Parathyroid adenoma (tissue), 2 donors: ENCODE data around the gene ACOX3.

ENCODE experiments used
- H2AFZ ChIP-seq: fragments of 300-600 bp; sonication (generic); one replicate; pipeline ENCODE4 v1.7.0; 2017; ENCODE audit warnings: antibody characterized with exemption, mild to moderate bottlenecking
- H3K27ac ChIP-seq: fragments of 300-600 bp; sonication (generic); one replicate; pipeline ENCODE4 v1.7.0; 2017
- H3K27me3 ChIP-seq: fragments of 300-600 bp; sonication (generic); one replicate; pipeline ENCODE4 v1.7.0; 2017; ENCODE audit warnings: low read length; ENCODE audit not compliant: control insufficient read depth, insufficient read depth
- H3K36me3 ChIP-seq: fragments of 300-600 bp; sonication (generic); one replicate; pipeline ENCODE4 v1.7.0; 2017; ENCODE audit warnings: low read length; ENCODE audit not compliant: control insufficient read depth, insufficient read depth
- H3K4me1 ChIP-seq: fragments of 300-600 bp; sonication (generic); one replicate; pipeline ENCODE4 v1.7.0; 2017; ENCODE audit warnings: control low read depth
- H3K4me2 ChIP-seq: fragments of 300-600 bp; sonication (generic); one replicate; pipeline ENCODE4 v1.7.0; 2017; ENCODE audit warnings: low read length
- H3K4me3 ChIP-seq: fragments of 300-600 bp; sonication (generic); one replicate; pipeline ENCODE4 v1.7.0; 2017; ENCODE audit warnings: low read depth, low read length
- H3K79me2 ChIP-seq: fragments of 300-600 bp; sonication (generic); one replicate; pipeline ENCODE4 v1.7.0; 2017; ENCODE audit warnings: control low read depth
- H3K9ac ChIP-seq: fragments of 300-600 bp; sonication (generic); one replicate; pipeline ENCODE4 v1.7.0; 2017; ENCODE audit warnings: mild to moderate bottlenecking
- H3K9me3 ChIP-seq: fragments of 300-600 bp; sonication (generic); one replicate; pipeline ENCODE4 v1.7.0; 2017; ENCODE audit warnings: low read length; ENCODE audit not compliant: control insufficient read depth
- CTCF ChIP-seq: fragments of 300-600 bp; sonication (generic); IDR thresholded peaks from one replicate; pipeline ENCODE4 v1.7.0; 2017; ENCODE audit warnings: antibody characterized with exemption, mild to moderate bottlenecking
- donor health status: primary hyperparathyroidism.

The ACOX3 gene

DNA sequence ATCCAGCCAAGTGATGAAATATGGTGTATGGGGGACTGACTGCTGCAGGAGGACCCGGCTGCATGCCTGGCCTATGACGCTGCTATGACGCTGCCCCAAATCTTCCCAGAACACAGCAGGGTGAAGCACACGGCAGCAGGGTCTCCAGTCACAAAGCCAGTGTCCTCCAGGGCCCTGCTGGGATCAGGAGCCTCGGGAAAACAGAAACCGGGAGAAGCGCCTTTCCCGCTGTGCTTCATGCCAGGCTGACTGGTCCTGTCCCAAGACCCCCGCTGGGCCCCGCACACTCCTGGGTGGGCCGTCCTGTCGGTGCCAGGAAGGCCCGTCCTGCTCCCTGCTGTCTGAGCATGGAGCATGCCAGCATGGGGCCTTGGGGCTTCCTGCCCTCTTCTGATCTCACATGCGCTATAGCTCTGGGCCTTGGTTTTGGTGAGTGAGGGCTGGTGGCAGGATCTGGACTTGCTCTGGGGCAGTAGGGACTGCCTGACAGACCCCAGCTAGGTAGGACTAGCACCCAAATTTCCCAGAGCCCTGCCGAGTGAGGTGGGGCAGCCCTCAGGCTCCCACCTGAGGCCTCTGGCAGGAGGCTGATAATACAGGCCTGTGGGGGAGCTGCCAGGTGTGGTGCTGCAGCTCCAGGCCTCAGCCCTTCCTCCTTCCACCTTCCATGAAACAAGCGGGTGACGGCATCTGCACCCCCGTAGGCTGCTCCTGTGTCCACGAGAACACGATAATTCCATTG lies 64.0 kb downstream of the ACOX3 start:
- Histone ChIP-seq H3K36me3 (no peaks in the 10 kb centered on the region), H3K9me3 (no peaks in the 10 kb centered on the region), H3K4me1 (no peaks in the 10 kb centered on the region), H3K27ac (no peak overlapping the region), H3K4me3 (no peak overlapping the region), H2AFZ (no peak overlapping the region), H3K79me2 (no peaks in the 10 kb centered on the region), H3K4me2 (no peak overlapping the region), H3K9ac (no peak overlapping the region), H3K27me3 (no peaks in the 10 kb centered on the region)
- TF ChIP-seq CTCF = no peak

DNA sequence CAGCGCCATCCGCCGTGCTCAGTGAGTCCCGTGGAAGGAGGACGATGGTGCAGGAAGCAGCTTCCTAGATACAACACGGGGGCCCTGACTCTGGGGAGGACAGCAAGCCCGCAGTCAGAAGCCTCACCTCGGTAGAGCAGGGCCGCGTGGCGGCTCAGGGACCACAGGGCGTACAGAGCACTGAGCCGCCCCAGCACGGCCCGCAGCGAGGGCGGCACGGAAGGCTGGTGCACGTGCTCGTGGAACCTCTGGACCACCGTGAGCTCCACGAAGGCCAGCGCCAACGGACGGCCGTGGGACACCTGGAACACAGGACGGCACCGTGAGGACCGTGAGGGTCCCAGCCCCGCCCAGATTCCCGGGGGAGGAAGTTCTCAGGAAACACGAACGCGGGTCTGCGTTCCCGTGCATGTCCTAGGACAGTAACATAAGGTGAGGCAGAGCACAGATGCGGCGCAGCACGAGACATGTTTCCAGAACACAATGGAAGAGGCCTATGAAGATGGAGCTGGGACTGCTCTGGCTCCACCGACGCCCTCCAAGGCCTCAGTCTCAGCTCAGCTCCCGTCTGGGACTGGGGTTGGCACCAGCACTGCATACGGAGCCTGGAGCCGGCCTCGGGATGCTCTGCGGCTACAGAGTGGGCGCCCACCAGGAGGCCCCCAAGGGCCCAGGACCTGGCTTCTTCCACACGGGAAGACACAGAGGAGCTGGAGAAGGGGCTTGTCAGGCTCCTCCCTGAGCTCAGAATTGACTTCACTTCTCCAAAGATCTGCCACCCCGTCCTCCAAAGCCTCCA lies 65.5 kb downstream of the ACOX3 start:
- Histone ChIP-seq H3K4me2 (no peak overlapping the region), H3K9me3 (no peaks in the 10 kb centered on the region), H3K36me3 (no peaks in the 10 kb centered on the region), H2AFZ (no peak overlapping the region), H3K9ac (no peak overlapping the region), H3K79me2 (no peaks in the 10 kb centered on the region), H3K4me1 (no peaks in the 10 kb centered on the region), H3K4me3 (no peak overlapping the region), H3K27me3 (no peaks in the 10 kb centered on the region), H3K27ac (no peak overlapping the region)
- no peak for TF ChIP-seq CTCF

- Histone ChIP-seq H3K27me3 (no peaks in the 10 kb centered on the region), H3K36me3 (no peaks in the 10 kb centered on the region)
These were observed 66.5 kb downstream of the ACOX3 start for GRCh38 chr4:8373973-8374545.

GRCh38 chr4:8373270-8373972 lies 67.1 kb downstream of the ACOX3 start:
- Histone ChIP-seq H3K9me3 (no peaks in the 10 kb centered on the region), H3K27me3 (no peaks in the 10 kb centered on the region), H3K79me2 (no peaks in the 10 kb centered on the region), H3K27ac (no peak overlapping the region), H3K4me2 (no peak overlapping the region), H3K9ac (no peak overlapping the region), H3K4me1 (no peaks in the 10 kb centered on the region), H3K36me3 (no peaks in the 10 kb centered on the region), H3K4me3 (no peak overlapping the region), H2AFZ (no peak overlapping the region)
- no peak for TF ChIP-seq CTCF

More at GRCh38 chr4:8373973-8374545, 66.5 kb downstream of the ACOX3 start:
- Histone ChIP-seq H3K9me3 (no peaks in the 10 kb centered on the region), H3K79me2 (no peaks in the 10 kb centered on the region), H3K4me2 (no peak overlapping the region), H3K27ac (no peak overlapping the region), H2AFZ (no peak overlapping the region), H3K9ac (no peak overlapping the region), H3K4me1 (no peaks in the 10 kb centered on the region), H3K4me3 (no peak overlapping the region)
- no peak for TF ChIP-seq CTCF
